Measurements from ENCODE around the gene GEMIN7.

Gene GEMIN7

GRCh38 chr19:45063851-45064801, 14.9 kb upstream of the GEMIN7 start:
- DNase-seq: no peak

DNA sequence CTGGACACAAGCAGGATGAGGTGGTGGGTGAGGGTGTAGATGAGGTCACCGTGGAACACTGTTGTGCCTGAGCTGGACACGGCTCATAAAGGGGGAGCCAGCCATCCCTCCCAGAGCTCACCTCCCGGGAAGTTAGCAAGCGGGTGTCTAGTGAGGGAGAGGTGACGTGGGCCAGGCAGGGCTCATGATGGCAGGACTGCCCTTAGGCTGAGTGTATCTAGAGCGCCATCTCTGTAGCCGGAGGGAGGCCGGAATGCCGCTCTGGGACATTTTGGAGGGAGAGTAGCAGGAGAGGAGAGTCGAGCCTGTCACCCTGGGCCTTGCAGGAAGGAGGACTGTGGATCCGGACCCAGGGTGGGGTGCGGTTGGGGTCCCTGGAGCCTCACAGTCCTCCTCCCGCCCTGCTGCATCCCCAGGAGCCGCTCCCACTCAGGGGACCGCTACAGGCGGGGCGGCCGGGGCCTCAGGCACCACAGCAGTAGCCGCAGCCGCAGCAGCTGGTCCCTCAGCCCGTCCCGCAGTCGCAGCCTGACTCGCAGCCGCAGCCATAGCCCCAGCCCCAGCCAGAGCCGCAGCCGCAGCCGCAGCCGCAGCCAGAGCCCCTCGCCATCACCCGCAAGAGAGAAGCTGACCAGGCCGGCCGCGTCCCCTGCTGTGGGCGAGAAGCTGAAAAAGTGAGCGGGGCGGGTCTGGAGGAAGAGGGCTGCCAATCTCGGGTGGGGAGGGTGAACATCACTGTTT, 12.0 kb upstream of the GEMIN7 start:
- DNase-seq: peak; percentile 56

DNA sequence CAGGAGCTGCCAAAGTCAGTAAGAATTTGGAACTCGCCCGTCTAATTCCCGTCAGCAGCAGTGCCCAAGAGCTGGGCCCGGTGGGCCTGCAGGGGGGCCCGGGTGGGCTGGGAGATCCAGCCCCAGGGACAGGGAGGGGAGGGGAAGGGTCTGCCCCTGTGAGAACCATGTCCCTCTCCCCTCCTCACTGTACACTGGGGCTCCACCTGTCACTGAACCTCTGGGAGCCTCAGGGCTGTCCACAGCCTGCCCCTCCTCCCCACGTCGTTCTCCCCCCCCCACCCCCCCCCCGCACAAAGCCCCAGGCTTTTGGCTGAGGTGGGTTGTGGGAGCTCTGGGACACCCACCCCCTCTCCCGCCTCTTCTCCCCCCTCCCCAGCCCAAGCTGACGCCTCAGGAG, 11.0 kb upstream of the GEMIN7 start:
- peak; percentile 45 for DNase-seq

DNA sequence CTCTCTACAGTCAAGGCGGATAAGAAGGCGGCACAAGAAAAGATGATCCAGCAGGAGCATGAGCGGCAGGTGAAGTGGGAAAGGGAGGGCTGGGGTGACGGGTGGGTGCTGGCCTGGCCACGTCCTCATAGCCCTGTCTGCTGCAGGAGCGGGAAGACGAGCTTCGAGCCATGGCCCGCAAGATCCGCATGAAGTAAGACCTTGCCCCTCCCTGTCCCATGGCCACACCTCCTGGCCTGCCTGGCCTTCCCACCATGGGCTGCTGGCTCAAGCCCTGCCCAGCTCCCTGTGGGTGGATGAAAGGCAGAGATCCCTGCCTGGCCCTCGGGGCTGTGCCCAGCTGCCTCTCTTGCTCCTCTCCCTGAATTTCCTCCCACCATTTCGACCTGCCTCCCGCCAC, 10.0 kb upstream of the GEMIN7 start:
- peak; percentile 83 for DNase-seq

GRCh38 chr19:45070214-45070613, 8.8 kb upstream of the GEMIN7 start:
- no peak for DNase-seq

DNA sequence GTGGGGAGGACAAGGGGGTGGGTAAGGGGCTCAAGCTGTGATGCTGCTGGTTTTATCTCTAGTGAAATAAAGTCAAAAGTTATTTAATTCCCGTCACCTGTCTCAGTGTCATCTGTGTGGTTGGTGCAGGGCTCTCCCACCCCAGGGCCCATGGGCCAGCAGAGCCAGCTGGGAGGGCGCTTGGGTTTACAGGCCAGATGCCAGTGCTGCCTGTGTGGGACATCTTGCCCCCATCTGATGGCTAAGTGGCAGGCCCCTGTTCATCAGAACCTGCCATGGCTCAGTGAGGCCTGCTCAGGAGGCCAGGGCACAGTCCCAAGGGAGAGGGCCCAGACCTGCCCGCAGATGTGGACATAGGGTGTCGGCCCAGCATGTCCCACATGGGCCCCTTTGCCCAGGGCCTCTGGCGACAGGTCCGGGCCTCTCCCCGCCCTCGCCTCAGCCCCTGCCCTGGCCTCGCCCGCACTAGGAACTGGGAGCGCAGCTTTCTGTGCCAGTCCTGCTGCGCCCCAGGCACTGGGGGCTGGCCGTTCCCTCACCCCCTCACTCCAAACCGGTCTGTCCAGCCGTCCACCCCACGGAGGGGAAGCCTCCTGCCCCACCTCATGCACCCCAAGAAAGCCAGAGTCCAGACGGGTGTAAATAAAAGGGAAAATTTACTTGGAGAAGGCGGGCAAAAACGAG, 8.1 kb upstream of the GEMIN7 start:
- DNase-seq: peak; percentile 45

DNA sequence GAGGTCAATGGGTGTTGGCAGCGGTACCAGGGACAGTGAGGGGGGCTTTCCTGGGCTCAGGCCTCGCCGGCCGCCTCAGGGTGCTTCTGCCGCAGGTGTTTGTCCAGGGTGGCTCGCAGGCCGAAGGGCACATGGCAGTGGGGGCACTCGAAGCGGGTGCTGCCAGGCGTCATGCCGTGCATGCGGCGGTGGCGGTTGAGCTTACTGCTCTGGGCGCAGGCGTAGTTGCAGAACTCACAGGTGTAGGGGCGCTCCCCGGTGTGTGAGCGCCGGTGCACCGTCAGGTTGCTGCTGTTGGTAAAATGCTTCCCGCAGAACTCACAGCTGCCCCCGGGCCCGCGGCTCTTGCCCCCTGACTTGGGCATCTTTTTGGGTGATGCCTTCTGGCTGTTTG, 7.5 kb upstream of the GEMIN7 start:
- no peak for DNase-seq

DNA sequence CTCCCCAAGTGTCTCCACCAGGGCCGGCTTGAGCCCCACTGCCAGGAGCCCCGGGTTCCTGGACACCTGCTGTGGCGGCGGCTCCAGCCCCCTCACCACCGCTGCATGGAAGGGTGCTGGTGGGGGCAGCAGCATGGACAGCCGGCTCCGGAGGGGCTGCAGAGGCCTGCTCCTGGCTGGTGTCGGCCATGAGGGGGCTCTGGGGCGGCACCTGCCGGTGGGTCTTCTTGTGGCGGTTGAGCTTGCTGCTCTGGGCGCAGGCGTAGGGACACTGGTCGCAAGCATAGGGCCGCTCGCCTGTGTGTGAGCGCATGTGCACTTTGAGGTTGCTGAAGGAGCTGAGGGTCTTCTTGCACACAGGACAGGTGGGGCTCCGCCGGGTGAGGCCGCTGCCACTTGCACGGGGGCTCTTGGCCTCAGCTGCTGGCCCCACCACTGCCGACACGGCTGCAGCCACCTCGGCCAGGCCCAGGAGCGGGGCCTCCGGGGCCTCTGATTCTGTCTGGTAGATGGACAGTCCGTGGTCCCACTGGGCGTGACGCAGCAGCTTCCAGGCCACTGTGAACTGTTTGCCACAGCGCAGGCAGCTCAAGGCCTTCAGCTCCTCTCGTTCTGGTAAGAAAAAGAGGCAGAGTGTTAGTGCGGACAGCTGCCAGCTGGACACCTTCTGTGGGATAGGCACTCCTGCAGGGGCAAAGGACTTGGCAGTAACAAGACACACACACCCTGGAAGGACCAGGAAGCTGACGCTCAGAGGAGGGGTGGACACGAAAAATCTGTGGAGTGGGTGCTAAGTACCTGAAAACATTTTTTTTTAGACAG, 6.9 kb upstream of the GEMIN7 start:
- no peak for DNase-seq

- DNase-seq: peak; percentile 66
These were observed 4.2 kb upstream of the GEMIN7 start for GRCh38 chr19:45074744-45075300.

- DNase-seq: peak; percentile 82
These were observed 3.6 kb upstream of the GEMIN7 start for GRCh38 chr19:45075301-45076028.

DNA sequence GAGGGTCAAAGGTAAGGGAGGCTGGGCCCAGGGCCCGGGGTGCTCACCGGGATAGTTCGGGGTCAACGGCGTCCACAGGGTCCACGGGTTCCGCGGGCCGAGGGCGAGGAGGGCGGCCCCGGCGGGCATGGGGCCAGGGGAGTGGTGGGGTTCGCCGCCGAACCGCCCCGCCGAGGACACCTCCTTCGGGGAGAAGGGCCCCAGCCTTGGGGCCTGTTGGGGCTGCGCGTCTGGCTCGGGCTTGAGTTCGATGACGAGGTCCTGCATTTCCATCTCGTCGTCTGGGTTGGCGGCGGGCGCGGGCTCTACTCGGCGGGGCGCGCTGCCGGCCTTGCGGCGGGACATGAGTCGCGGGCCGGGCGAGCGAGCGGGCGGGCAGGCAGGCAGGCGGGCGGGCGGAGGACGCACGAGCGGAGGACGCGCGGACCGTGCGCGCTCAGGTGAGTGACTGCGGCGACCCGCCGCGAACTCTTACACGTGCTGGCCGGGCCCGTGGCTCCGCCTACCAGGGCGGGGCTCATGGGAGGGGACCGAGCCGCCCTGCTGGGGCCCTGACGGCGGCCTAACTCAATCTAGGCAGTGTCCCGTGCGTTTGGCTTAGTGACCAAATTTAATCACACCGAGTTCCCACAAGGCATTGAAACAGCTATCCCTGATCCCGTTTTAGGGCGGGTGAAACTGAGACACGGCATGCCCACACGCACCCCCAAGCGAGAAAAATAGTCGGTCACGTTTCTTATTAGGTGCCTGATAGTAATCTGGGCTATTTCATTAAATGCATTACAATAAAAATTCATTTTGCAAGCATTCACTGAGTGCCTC, 2.8 kb upstream of the GEMIN7 start, which contains the start of gene ZNF296:
Gene ZNF296, minus strand, starts transcription at position 450 of the 822 bp plus-strand sequence. Its CDS starts 105 bp downstream, at position 345.
- peak; percentile 88 for DNase-seq

DNA sequence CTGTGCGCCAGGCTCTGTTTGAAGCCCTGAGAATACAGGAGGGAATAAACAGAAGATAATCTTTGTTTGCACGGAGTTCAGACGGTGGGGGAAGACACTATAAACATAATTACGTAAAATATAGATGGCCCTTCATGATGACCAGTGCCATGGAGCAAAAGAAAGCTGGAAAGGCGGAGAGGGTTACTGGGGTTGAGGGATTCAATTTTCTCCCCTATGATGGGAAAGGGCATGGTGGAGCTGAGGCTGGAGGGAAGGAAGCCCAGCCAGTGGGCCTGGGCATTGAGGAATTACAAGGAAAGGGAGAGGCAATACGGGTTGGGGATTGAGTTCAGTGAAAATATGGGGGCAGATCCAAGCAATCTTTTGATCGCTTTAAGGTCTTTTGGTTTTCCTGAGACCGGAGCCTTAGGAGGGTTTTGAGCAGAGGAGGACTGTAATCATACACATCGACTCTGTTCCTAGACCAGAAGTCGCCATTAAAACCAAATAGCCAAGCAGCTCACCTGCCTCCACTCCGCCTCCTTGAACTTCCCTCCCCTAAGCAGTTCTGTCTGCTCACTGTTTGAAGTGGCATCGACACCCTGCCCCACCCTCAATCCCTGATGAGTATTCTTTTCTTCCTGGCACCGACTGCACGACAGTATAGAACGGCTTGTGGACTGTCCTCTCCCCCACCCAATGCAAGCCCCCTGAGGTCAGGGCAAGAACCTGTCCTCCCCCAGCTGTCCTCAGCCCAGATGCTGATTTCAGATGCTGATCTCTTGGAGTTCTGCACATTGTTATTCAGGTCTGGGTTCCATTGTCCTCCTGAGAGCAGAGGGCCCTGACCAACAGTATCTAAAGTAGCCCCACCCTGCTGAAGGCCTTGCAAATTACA, 2.0 kb upstream of the GEMIN7 start:
- DNase-seq: peak; percentile 41

GRCh38 chr19:45078390-45079062, 534 bp upstream of the GEMIN7 start:
- no peak for DNase-seq

DNA sequence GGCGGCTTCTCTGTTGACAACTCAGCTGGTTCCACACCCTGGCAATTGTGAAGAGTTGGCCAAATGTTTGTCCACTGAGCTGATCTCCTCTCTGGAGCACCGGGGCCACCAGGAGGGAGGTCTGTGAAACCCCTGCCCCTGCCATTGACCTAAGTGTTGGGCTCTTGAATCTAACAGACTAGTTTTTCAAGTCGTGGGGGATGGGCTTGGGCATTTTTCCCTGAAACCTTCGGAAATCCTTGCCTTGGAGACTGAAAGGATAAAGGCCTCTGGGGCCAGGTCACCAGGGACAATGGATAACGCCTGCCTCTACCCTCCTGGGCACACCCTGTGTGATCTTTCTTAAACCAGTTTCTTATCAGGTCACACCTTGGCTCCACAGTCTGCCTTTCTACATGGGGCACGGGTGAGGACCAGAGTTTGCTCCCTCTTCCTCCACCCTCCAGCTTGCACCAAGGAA, 881 bp downstream of the GEMIN7 start:
- DNase-seq: no peak

- no peak for DNase-seq
These were observed 3.1 kb downstream of the GEMIN7 start for GRCh38 chr19:45082170-45082569.

GRCh38 chr19:45086480-45086879, 7.4 kb downstream of the GEMIN7 start:
- DNase-seq: no peak

DNA sequence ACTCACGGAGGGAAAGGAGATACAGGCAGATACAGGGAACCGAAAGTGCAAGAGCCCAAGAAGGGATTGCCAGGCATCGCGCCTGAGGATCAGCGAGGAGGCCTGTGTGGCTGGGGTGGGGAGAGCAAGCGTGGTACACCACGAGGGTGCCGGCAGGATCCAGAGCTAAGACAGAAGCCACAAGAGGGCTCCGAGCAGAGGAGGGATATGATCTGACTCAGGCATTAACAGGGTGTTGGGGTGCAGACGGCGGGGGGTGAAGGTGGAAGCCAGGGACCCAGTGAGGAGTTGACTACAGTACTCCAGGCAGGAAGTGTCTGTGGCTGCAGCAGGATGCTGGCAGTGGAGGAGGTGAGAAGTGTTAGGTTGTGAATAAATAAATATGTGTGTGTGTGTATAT, 8.5 kb downstream of the GEMIN7 start:
- no peak for DNase-seq

GRCh38 chr19:45090034-45090433, 11.0 kb downstream of the GEMIN7 start:
- peak; percentile 92 for DNase-seq

DNA sequence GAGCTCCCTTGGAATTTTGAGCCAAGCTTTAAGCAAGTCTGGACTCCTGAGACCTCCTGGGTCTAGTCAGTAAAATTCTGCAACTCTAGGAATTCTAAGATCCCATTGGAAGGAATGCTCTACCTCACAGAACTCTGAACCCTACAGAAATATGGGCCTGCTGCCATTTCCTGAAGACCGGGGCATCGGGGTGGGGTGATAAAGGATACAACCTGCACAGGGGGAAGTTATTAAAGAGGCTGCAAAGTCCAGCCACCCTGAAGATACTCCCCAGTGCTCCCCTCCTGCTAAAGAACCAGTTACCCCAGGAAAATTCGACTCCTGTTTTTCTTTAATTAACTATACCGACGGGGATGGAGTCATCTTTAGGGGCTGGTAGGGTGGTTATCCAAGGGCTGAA, 11.5 kb downstream of the GEMIN7 start:
- DNase-seq: no peak

Measured in islet precursor cell (in vitro differentiated cells).